CD4-positive, alpha-beta T cell treated with Interleukin-4 for 4 hours (primary cell): Measurements from ENCODE around the gene SHROOM3.

Experiments used
- DNase-seq: peaks from one replicate; pipeline ENCODE4 v3.0.0-alpha.2; 2020

SHROOM3 gene

GRCh38 chr4:76545226-76545884 is 110.3 kb downstream of the SHROOM3 start:
- DNase-seq, result no peak

- no peak for DNase-seq
Measured at GRCh38 chr4:76546327-76546726, 111.3 kb downstream of the SHROOM3 start.

- no peak for DNase-seq
Measured at GRCh38 chr4:76546759-76547742, 112.0 kb downstream of the SHROOM3 start.

GRCh38 chr4:76548704-76549103 is 113.7 kb downstream of the SHROOM3 start:
- no peak for DNase-seq

GRCh38 chr4:76549765-76550164 is 114.7 kb downstream of the SHROOM3 start:
- DNase-seq, result no peak

GRCh38 chr4:76550966-76551780 is 116.1 kb downstream of the SHROOM3 start:
- no peak for DNase-seq

- DNase-seq, result no peak
Measured at GRCh38 chr4:76554630-76555029, 119.6 kb downstream of the SHROOM3 start.

- no peak for DNase-seq
Measured at GRCh38 chr4:76556452-76556851, 121.4 kb downstream of the SHROOM3 start.

GRCh38 chr4:76558396-76559235 is 123.6 kb downstream of the SHROOM3 start:
- no peak for DNase-seq

GRCh38 chr4:76559236-76560071 is 124.4 kb downstream of the SHROOM3 start:
- no peak for DNase-seq

GRCh38 chr4:76562161-76562560 is 127.1 kb downstream of the SHROOM3 start:
- DNase-seq, result no peak

- no peak for DNase-seq
Measured at GRCh38 chr4:76562836-76563453, 127.9 kb downstream of the SHROOM3 start.

- no peak for DNase-seq
Measured at GRCh38 chr4:76563454-76564122, 128.6 kb downstream of the SHROOM3 start.

GRCh38 chr4:76564123-76564915 is 129.3 kb downstream of the SHROOM3 start:
- DNase-seq, result no peak

GRCh38 chr4:76568262-76568661 is 133.2 kb downstream of the SHROOM3 start:
- no peak for DNase-seq

- DNase-seq, result no peak
Measured at GRCh38 chr4:76569225-76569624, 134.2 kb downstream of the SHROOM3 start.

GRCh38 chr4:76569706-76570105 is 134.7 kb downstream of the SHROOM3 start:
- DNase-seq, result no peak

GRCh38 chr4:76570141-76570973 is 135.3 kb downstream of the SHROOM3 start:
- DNase-seq, result no peak
